Large intestine (tissue), 3 donors: ENCODE measurements around the gene NKAIN2. TPM values are rescaled to one million over a fixed set of nuclear protein-coding genes. Genes with fewer than 3 reads are reported as not detected.
"Not testable (repeated sequence)": the region's sequence is repeated elsewhere in the genome, so short reads cannot be mapped to it uniquely, and the experiment has no call there.

Experiments
- DNase-seq, 2 donors: peaks; one replicate each; pipeline versions ENCODE4 v3.0.0 to v3.0.0-alpha.2; 2013
- H3K27ac ChIP-seq: one replicate; pipeline ENCODE4 v1.5.1; 2013; ENCODE audit warnings: low read length
- H3K27me3 ChIP-seq: 2 replicates; pipeline ENCODE4 v1.6.1; 2013; ENCODE audit warnings: low read length; ENCODE audit not compliant: control insufficient read depth, insufficient read depth
- H3K36me3 ChIP-seq: 2 replicates; pipeline ENCODE4 v1.6.1; 2013; ENCODE audit warnings: low read length; ENCODE audit not compliant: control insufficient read depth, insufficient read depth
- H3K4me1 ChIP-seq: one replicate; pipeline ENCODE4 v1.6.1; 2013; ENCODE audit warnings: low read length; ENCODE audit not compliant: control insufficient read depth, insufficient read depth
- H3K4me3 ChIP-seq: one replicate; pipeline ENCODE4 v1.5.1; 2013; ENCODE audit warnings: low read length
- H3K9me3 ChIP-seq: one replicate; pipeline ENCODE4 v1.6.1; 2013; ENCODE audit warnings: mild to moderate bottlenecking, low read depth, low read length, moderate library complexity; ENCODE audit not compliant: control insufficient read depth
- WGBS: methylation state at CpG from one replicate; pipeline ENCODE4 v1.1.5; 2013; ENCODE audit warnings: low lambda C conversion rate; ENCODE audit not compliant: insufficient coverage; 5-methylcytosine and 5-hydroxymethylcytosine counted together
- polyA plus RNA-seq: library from polyadenylated mRNA; unstranded; fragments of 120-200 nt; gene quantifications from one replicate; pipeline ENCODE4 v1.2.1, GENCODE V29; 2013

Gene NKAIN2
- polyA plus RNA-seq, 1 donor = 1.3 TPM

- WGBS = no CpG with 5 or more reads among the region's 1 CpG
- not testable (repeated sequence) for H3K27me3 ChIP-seq, H3K4me3 ChIP-seq
Observed at GRCh38 chr6:124167249-124167648, 363.6 kb downstream of the NKAIN2 start.

GRCh38 chr6:124190256-124190655 lies 386.6 kb downstream of the NKAIN2 start:
- DNase-seq = no peak
- no peaks in the 10 kb centered on the region for H3K36me3 ChIP-seq
- H3K9me3 ChIP-seq = no peaks in the 10 kb centered on the region
- H3K27ac ChIP-seq = no peak overlapping the region
- 50% methylated on average over 2 of the region's 2 CpGs for WGBS
- H3K27me3 ChIP-seq = no peaks in the 10 kb centered on the region
- H3K4me1 ChIP-seq = no peaks in the 10 kb centered on the region
- no peak overlapping the region for H3K4me3 ChIP-seq

More at GRCh38 chr6:124167249-124167648, 363.6 kb downstream of the NKAIN2 start:
- not testable (repeated sequence) for H3K36me3 ChIP-seq, H3K4me1 ChIP-seq, DNase-seq, H3K9me3 ChIP-seq, H3K27ac ChIP-seq

- Histone ChIP-seq H3K9me3 (no peaks in the 10 kb centered on the region), H3K4me3 (no peak overlapping the region)
Observed at GRCh38 chr6:124193132-124193531, 389.5 kb downstream of the NKAIN2 start.

DNA sequence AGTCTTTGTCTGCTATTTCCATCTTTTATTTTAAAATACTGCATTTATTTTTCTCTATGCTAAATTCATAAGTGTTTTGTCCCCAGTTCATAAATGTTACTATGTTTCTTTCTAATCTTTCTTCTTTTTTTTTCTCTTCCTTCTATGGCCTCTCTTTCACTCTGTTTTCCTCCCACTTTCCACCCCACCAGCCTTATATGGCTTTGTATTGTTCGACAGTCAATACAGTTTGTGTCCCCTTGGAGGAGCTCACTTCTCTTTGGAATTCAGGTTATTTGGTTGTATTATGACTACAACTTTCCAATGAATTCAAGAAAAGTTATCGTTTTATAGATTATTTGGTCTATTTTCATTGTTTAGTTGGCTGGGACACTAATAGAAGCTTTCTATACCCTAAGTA lies 393.5 kb downstream of the NKAIN2 start:
- H3K27me3 ChIP-seq = no peaks in the 10 kb centered on the region
- 83% methylated on average over 2 of the region's 2 CpGs for WGBS
- H3K4me3 ChIP-seq = no peak overlapping the region
- H3K9me3 ChIP-seq = no peaks in the 10 kb centered on the region
- no peaks in the 10 kb centered on the region for H3K36me3 ChIP-seq
- H3K27ac ChIP-seq = no peak overlapping the region
- DNase-seq = no peak
- no peaks in the 10 kb centered on the region for H3K4me1 ChIP-seq

More at GRCh38 chr6:124193132-124193531, 389.5 kb downstream of the NKAIN2 start:
- H3K36me3 ChIP-seq = no peaks in the 10 kb centered on the region
- WGBS = no CpG with 5 or more reads among the region's 8 CpGs
- H3K27ac ChIP-seq = no peak overlapping the region
- no peaks in the 10 kb centered on the region for H3K27me3 ChIP-seq
- no peaks in the 10 kb centered on the region for H3K4me1 ChIP-seq
- no peak for DNase-seq

DNA sequence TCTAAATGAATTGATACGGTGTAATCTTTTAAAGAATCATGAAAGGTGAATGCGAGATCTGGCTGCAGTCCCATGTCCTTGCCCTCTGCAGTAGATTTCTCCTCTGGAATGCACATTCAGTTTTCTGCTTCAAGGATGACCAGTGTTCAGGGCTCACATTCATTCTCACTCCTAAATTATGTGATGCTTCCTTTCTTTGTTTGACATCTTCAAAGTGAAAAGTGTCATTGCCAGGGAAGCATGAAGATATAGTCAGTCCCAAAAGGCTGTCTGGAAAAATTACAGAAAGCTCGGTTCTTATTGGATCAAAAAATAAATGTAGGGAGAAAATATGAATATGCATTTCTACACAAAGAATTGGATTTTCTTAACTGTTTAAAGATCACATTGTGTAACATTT lies 395.6 kb downstream of the NKAIN2 start:
- Histone ChIP-seq H3K36me3 (no peaks in the 10 kb centered on the region), H3K4me3 (no peak overlapping the region), H3K4me1 (no peaks in the 10 kb centered on the region), H3K9me3 (no peaks in the 10 kb centered on the region), H3K27ac (no peak overlapping the region), H3K27me3 (no peaks in the 10 kb centered on the region)
- 90% methylated on average over 2 of the region's 3 CpGs for WGBS
- DNase-seq = no peak

DNA sequence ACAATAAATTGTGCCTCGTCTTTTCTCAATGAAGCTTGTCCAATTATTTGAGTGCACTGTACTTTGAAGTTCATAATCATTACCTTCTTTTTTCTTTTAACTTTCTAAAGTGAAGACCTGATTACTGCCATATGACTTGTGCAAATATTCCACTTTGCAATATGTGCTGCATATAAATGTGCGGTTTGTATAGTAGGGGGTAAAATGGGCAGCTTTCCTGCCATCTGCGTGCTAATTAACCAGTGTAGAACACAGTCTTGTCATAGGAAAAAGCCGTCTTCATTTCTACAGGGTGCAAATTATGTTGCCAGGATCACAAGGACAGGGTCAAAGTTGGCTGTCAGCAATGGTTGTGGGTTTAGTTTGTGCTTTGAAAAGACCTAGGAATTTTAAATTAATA lies 397.0 kb downstream of the NKAIN2 start:
- Histone ChIP-seq H3K4me3 (no peak overlapping the region), H3K27ac (no peak overlapping the region), H3K36me3 (no peaks in the 10 kb centered on the region), H3K27me3 (no peaks in the 10 kb centered on the region), H3K4me1 (no peaks in the 10 kb centered on the region), H3K9me3 (no peaks in the 10 kb centered on the region)
- 94% methylated on average over 2 of the region's 4 CpGs for WGBS
- DNase-seq = no peak

DNA sequence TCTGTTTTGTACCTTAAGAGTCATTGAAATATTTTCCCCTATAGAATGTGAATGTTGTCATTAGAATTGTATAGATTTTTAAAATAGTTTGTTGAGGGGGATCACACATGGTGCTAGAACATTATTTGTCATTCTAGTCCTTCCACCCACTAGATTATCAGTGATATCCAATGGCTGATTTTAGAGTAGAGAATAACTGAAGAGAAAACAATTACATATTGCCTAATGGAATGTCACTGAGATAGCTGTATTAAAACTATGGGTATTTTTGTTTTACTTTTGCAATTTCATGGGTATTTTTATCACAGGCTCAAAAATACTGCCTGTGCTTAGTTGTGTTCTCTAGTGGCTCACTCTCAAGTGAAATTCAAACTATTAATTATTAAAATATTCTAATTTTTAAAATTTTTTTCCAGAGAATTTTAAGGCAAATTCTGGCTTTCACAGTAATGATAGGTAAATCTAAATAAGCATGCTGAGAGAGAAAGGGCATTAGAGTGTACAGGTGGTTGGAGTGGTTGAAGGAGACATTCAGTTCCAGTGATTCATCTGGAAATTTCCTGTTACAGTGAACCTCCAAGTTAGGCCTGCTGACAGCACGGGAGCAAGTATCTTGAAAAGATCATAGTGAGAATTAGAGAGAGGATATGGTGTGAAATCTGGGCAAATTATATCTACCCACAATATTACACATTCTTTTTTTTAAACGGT lies 399.6 kb downstream of the NKAIN2 start:
- WGBS = 80% methylated on average over 1 of the region's 2 CpGs
- Histone ChIP-seq H3K4me1 (no peaks in the 10 kb centered on the region), H3K27me3 (no peaks in the 10 kb centered on the region), H3K36me3 (no peaks in the 10 kb centered on the region), H3K4me3 (no peak overlapping the region), H3K9me3 (no peaks in the 10 kb centered on the region), H3K27ac (no peak overlapping the region)
- DNase-seq = no peak

- H3K4me3 ChIP-seq = no peak overlapping the region
- DNase-seq = no peak
- H3K27ac ChIP-seq = no peak overlapping the region
- 58% methylated on average over 2 of the region's 2 CpGs for WGBS
- H3K9me3 ChIP-seq = no peaks in the 10 kb centered on the region
- H3K36me3 ChIP-seq = no peaks in the 10 kb centered on the region
- no peaks in the 10 kb centered on the region for H3K27me3 ChIP-seq
- no peaks in the 10 kb centered on the region for H3K4me1 ChIP-seq
Observed at GRCh38 chr6:124203812-124204167, 400.1 kb downstream of the NKAIN2 start.

DNA sequence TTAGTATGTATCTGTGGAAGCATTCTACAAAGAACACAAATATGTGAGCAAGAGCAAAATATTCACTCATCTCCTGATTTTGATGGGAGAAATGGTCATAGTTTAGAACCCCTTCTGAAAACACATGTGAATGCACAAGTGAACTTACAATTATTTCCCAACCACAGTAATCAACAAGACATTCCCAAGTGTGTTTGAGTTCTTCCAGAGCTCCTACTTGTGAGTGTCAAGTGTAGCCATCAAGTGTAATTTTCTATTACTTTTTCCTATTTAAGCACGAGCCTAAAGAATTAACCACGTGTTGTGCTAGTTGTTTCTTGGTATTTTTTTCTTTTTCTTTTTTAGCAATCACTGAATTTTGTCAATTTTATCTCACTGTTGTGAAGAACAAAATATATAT lies 402.3 kb downstream of the NKAIN2 start:
- DNase-seq = no peak
- Histone ChIP-seq H3K9me3 (no peaks in the 10 kb centered on the region), H3K27ac (no peak overlapping the region), H3K36me3 (no peaks in the 10 kb centered on the region), H3K27me3 (no peaks in the 10 kb centered on the region), H3K4me1 (no peaks in the 10 kb centered on the region), H3K4me3 (no peak overlapping the region)
- 67% methylated on average over 2 of the region's 2 CpGs for WGBS

GRCh38 chr6:124223611-124224345 lies 420.1 kb downstream of the NKAIN2 start:
- H3K9me3 ChIP-seq = no peaks in the 10 kb centered on the region
- no peak overlapping the region for H3K27ac ChIP-seq
- DNase-seq = no peak
- no peaks in the 10 kb centered on the region for H3K4me1 ChIP-seq
- no peaks in the 10 kb centered on the region for H3K27me3 ChIP-seq
- H3K36me3 ChIP-seq = no peaks in the 10 kb centered on the region
- H3K4me3 ChIP-seq = no peak overlapping the region
- WGBS = 100% methylated on average over 1 of the region's 3 CpGs

GRCh38 chr6:124226396-124226795 lies 422.7 kb downstream of the NKAIN2 start:
- Histone ChIP-seq H3K9me3 (no peaks in the 10 kb centered on the region), H3K27ac (no peak overlapping the region), H3K36me3 (no peaks in the 10 kb centered on the region), H3K4me1 (no peaks in the 10 kb centered on the region), H3K27me3 (no peaks in the 10 kb centered on the region), H3K4me3 (no peak overlapping the region)
- 80% methylated on average over 1 of the region's 1 CpG for WGBS
- no peak for DNase-seq
